H1 (cell line): ENCODE measurements around the gene KIAA0040. TPM values are rescaled to one million over a fixed set of nuclear protein-coding genes. Genes with fewer than 3 reads are reported as not detected.

Experiments used
- CTCF ChIA-PET: fragments of 300-600 bp; sonication (Branson Sonifier 250); formaldehyde crosslinking; loops from one replicate; lab custom pipeline; 2021; ENCODE audit not compliant: partially characterized antibody; lab: Charles Lee
- POLR2A ChIA-PET: fragments of 300-600 bp; sonication (Branson Sonifier 250); formaldehyde crosslinking; loops from one replicate; lab custom pipeline; 2021; ENCODE audit warnings: inconsistent platforms; ENCODE audit not compliant: partially characterized antibody; lab: Charles Lee
- DNase-seq, 2 experiments: peaks; one replicate each; pipeline versions ENCODE4 v3.0.0 to v3.0.0-alpha.2; 2010 to 2022; ENCODE audit warnings: low spot score in 2 of 2, low read depth in 1 of 2, mixed read lengths in 1 of 2
- FAIRE-seq: peaks from 2 replicates; lab custom pipeline; 2011; peaks lifted over from hg19 to GRCh38; lab: Jason Lieb, UNC
- H2AFZ ChIP-seq: 2 replicates; pipeline ENCODE4 v1.8.1; 2012; ENCODE audit warnings: low read length, inconsistent platforms
- H2AK5ac ChIP-seq: 2 replicates; pipeline ENCODE4 v1.6.1; 2013; ENCODE audit warnings: low read depth, low read length
- H2BK120ac ChIP-seq: replicated peaks from 2 replicates; pipeline ENCODE3; 2013; ENCODE audit warnings: low read depth, low read length, inconsistent platforms
- H2BK12ac ChIP-seq: 2 replicates; pipeline ENCODE4 v1.6.1; 2013; ENCODE audit warnings: low read depth, low read length
- H2BK15ac ChIP-seq: 2 replicates; pipeline ENCODE4 v1.6.1; 2013; ENCODE audit warnings: low read length
- H2BK20ac ChIP-seq: 2 replicates; pipeline ENCODE4 v1.6.1; 2013; ENCODE audit warnings: low read length
- H2BK5ac ChIP-seq: 2 replicates; pipeline ENCODE4 v1.6.1; 2013; ENCODE audit warnings: low read depth, low read length
- H3K14ac ChIP-seq: 2 replicates; pipeline ENCODE4 v1.6.1; 2013; ENCODE audit warnings: inconsistent platforms; ENCODE audit not compliant: insufficient read length
- H3K18ac ChIP-seq: 2 replicates; pipeline ENCODE4 v1.6.1; 2013; ENCODE audit warnings: low read length; ENCODE audit errors: extremely low read depth
- H3K23ac ChIP-seq: 2 replicates; pipeline ENCODE4 v1.6.1; 2013; ENCODE audit warnings: inconsistent platforms; ENCODE audit not compliant: insufficient read length
- H3K23me2 ChIP-seq: 2 replicates; pipeline ENCODE4 v1.6.1; 2013; ENCODE audit warnings: low read depth, low read length
- H3K27ac ChIP-seq: 2 replicates; pipeline ENCODE4 v1.6.1; 2011; ENCODE audit warnings: low read depth, low read length, inconsistent platforms
- H3K27me3 ChIP-seq, 4 experiments: replicated peaks in 1 of 4; 1 replicate in 1 of 4; 2 replicates in 3 of 4; pipeline versions ENCODE4 v1.6.1 to v1.8.1; 2011 to 2013; ENCODE audit warnings: low read length in 3 of 4, mild to moderate bottlenecking in 3 of 4, inconsistent platforms in 2 of 4, mixed read lengths in 2 of 4, moderate library complexity in 1 of 4; ENCODE audit not compliant: control insufficient read depth in 3 of 4, insufficient read depth in 3 of 4; ENCODE audit errors: extremely low read depth in 1 of 4
- H3K36me3 ChIP-seq, 4 experiments: 2 replicates each; pipeline versions ENCODE4 v1.6.1 to v1.8.1; 2011 to 2013; ENCODE audit warnings: mild to moderate bottlenecking in 4 of 4, low read length in 3 of 4, moderate library complexity in 2 of 4, control low read depth in 1 of 4, inconsistent platforms in 1 of 4; ENCODE audit not compliant: insufficient read depth in 4 of 4, control insufficient read depth in 2 of 4
- H3K4ac ChIP-seq: replicated peaks from 2 replicates; pipeline ENCODE3; 2013; ENCODE audit warnings: low read length, low read depth, mixed read lengths, inconsistent platforms; ENCODE audit not compliant: insufficient read length
- H3K4me1 ChIP-seq, 4 experiments: replicated peaks in 1 of 4; 1 replicate in 1 of 4; 2 replicates in 3 of 4; pipeline versions ENCODE4 v1.6.1 to v1.8.1; 2011 to 2013; ENCODE audit warnings: low read length in 3 of 4, inconsistent platforms in 2 of 4, mixed read lengths in 1 of 4; ENCODE audit not compliant: insufficient read depth in 4 of 4, control insufficient read depth in 3 of 4
- H3K4me2 ChIP-seq, 2 experiments: 2 replicates each; pipeline versions ENCODE4 v1.6.1 to v1.8.1; 2011 to 2013; ENCODE audit warnings: low read depth in 2 of 2, low read length in 2 of 2, control low read depth in 1 of 2, inconsistent platforms in 1 of 2, mild to moderate bottlenecking in 1 of 2; ENCODE audit not compliant: insufficient read depth in 1 of 2
- H3K4me3 ChIP-seq, 4 experiments: fragments of 200-600, 300-600 bp in 1 of 4; sonication (generic), shearing (Covaris generic), sonication (Bioruptor Twin) in 1 of 4; 2 replicates each; pipeline versions ENCODE4 v1.5.1 to v1.8.1; 2011 to 2016; ENCODE audit warnings: low read length in 4 of 4, low read depth in 3 of 4, control low read depth in 2 of 4, inconsistent platforms in 2 of 4, mild to moderate bottlenecking in 2 of 4, mixed read lengths in 1 of 4, moderate library complexity in 1 of 4; ENCODE audit not compliant: insufficient read depth in 2 of 4; ENCODE audit errors: extremely low read depth in 1 of 4
- H3K56ac ChIP-seq: replicated peaks from 2 replicates; pipeline ENCODE3; 2013; ENCODE audit warnings: low read depth, mild to moderate bottlenecking, mixed read lengths, low read length, inconsistent platforms; ENCODE audit not compliant: insufficient read length
- H3K79me1 ChIP-seq: 2 replicates; pipeline ENCODE4 v1.6.1; 2013; ENCODE audit warnings: low read depth, low read length, control low read depth
- H3K79me2 ChIP-seq, 2 experiments: 2 replicates each; pipeline versions ENCODE4 v1.6.1 to v1.8.1; 2012 to 2013; ENCODE audit warnings: low read length in 2 of 2, mild to moderate bottlenecking in 2 of 2, inconsistent platforms in 1 of 2; ENCODE audit not compliant: insufficient read depth in 2 of 2, control insufficient read depth in 1 of 2
- H3K9ac ChIP-seq, 4 experiments: replicated peaks in 1 of 4; 1 replicate in 1 of 4; 2 replicates in 3 of 4; pipeline versions ENCODE4 v1.6.1 to v1.8.1; 2011 to 2013; ENCODE audit warnings: low read depth in 3 of 4, low read length in 3 of 4, control low read depth in 2 of 4, mild to moderate bottlenecking in 2 of 4, moderate library complexity in 2 of 4, inconsistent platforms in 1 of 4; ENCODE audit errors: extremely low read depth in 1 of 4
- H3K9me3 ChIP-seq, 2 experiments: 2 replicates each; pipeline versions ENCODE4 v1.6.1 to v1.8.1; 2012 to 2013; ENCODE audit warnings: mild to moderate bottlenecking in 2 of 2, moderate library complexity in 2 of 2, control low read depth in 1 of 2, inconsistent platforms in 1 of 2, low read depth in 1 of 2, low read length in 1 of 2, mixed read lengths in 1 of 2; ENCODE audit not compliant: insufficient read depth in 2 of 2
- H4K20me1 ChIP-seq, 2 experiments: replicated peaks in 1 of 2; 2 replicates each; pipeline versions ENCODE3 to v1.8.1; 2011 to 2013; ENCODE audit warnings: inconsistent platforms in 2 of 2, low read length in 2 of 2, mild to moderate bottlenecking in 1 of 2; ENCODE audit not compliant: insufficient read depth in 2 of 2, control insufficient read depth in 1 of 2
- H4K5ac ChIP-seq: 2 replicates; pipeline ENCODE4 v1.6.1; 2013; ENCODE audit warnings: low read length, low read depth, mixed read lengths, inconsistent platforms; ENCODE audit not compliant: insufficient read length
- H4K8ac ChIP-seq: 2 replicates; pipeline ENCODE4 v1.8.0; 2013; ENCODE audit warnings: mild to moderate bottlenecking, moderate library complexity, low read length, inconsistent platforms; ENCODE audit not compliant: insufficient read depth; ENCODE audit errors: extremely low read depth
- H4K91ac ChIP-seq: replicated peaks from 2 replicates; pipeline ENCODE3; 2013; ENCODE audit warnings: low read length, mixed read lengths, inconsistent platforms; ENCODE audit not compliant: insufficient read length
- GABPA ChIP-seq: IDR thresholded peaks from 2 replicates; pipeline ENCODE4 v1.6.1; 2011; ENCODE audit warnings: mild to moderate bottlenecking, low read length, moderate library complexity, borderline replicate concordance; ENCODE audit not compliant: insufficient read depth
- KDM4A ChIP-seq: IDR thresholded peaks from one replicate; pipeline ENCODE4 v1.7.1; 2012; ENCODE audit warnings: low read depth, mild to moderate bottlenecking, moderate library complexity, low read length, inconsistent platforms; ENCODE audit not compliant: severe bottlenecking
- RNF2 ChIP-seq: fragments of 200-900, 300-1000 bp; sonication (generic); IDR thresholded peaks from 2 replicates; pipeline ENCODE4 v1.7.1; 2016; ENCODE audit warnings: borderline replicate concordance, low read depth, mild to moderate bottlenecking, antibody characterized with exemption, low read length; ENCODE audit not compliant: poor library complexity, severe bottlenecking; ENCODE audit errors: missing control alignments
- SRF ChIP-seq: IDR thresholded peaks from 2 replicates; pipeline ENCODE4 v1.6.1; 2011; ENCODE audit warnings: mild to moderate bottlenecking, low read depth, low read length, moderate library complexity
- TAF1 ChIP-seq: IDR thresholded peaks from 2 replicates; pipeline ENCODE4 v1.6.1; 2011; ENCODE audit warnings: mild to moderate bottlenecking, low read depth, low read length
- ZNF274 ChIP-seq: IDR thresholded peaks from 2 replicates; pipeline ENCODE4 v1.7.0; 2012; ENCODE audit warnings: low read length, borderline replicate concordance; ENCODE audit errors: extremely low read depth
- WGBS, 2 experiments: shearing (Covaris generic) in 1 of 2; methylation state at CpG; one replicate each; pipeline versions ENCODE4 v1.1.6 to v1.1.7; 2013 to 2015; ENCODE audit warnings: low lambda C conversion rate in 2 of 2, mixed read lengths in 2 of 2, inconsistent platforms in 1 of 2, low coverage in 1 of 2, missing lambda C conversion rate in 1 of 2; ENCODE audit not compliant: insufficient replicate concordance in 2 of 2, insufficient coverage in 1 of 2, insufficient read length in 1 of 2; ENCODE audit errors: extremely low coverage in 1 of 2, missing lambda C conversion rate in 1 of 2; 5-methylcytosine and 5-hydroxymethylcytosine counted together
- polyA plus RNA-seq, 7 experiments: library from polyadenylated mRNA; depleted of rRNA in 3 of 7; stranded (reverse) in 5 of 7; unstranded in 2 of 7; fragments of >200 nt in 5 of 7; fragments of 200-250 nt in 2 of 7; gene quantifications; 1 replicate in 5 of 7; 2 replicates in 1 of 7; 4 replicates in 1 of 7; pipeline versions ENCODE4 v1.2.1 to v1.2.3, GENCODE V29; 2011 to 2013; ENCODE audit warnings: missing spikeins in 2 of 7, mixed read lengths in 2 of 7
- total RNA-seq: library from RNA; stranded (reverse); fragmentation: NEBNext Ultra II Directional; extraction: Animal tissue kit (Norgen Biotek cat#: 25700); gene quantifications from 2 replicates; pipeline ENCODE4 v1.2.1, GENCODE V29; 2021

Gene KIAA0040
- total and polyA plus RNA-seq, 2 of the 8 experiments (the other 6 are each of a cell fraction or from before 2014, with no cell fraction given): 11.0 to 14.1 TPM

DNA sequence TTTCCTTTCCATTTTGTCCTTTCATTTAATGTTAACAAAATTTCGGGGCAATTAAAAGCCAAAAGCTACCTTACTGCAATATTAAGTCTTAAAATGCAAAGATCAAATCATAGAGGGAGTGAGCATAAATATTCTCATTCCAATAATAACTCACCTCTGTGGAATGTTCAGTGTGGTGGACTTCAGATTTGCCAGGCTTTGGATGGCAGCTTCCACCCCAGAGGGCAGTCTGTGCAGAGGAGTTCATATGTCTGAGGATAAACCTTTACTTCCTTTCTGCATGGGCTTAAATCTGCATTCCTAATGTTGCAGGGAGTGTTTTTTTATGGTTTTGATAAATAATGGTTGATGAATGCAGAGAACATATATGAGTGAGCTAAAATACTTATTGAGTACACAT lies 16.3 kb downstream of the KIAA0040 start:
- Histone ChIP-seq H3K27me3 (no peaks in the 10 kb centered on the region), H2AFZ (no peak overlapping the region), H3K79me2 (no peaks in the 10 kb centered on the region), H2BK20ac (no peak overlapping the region), H2BK120ac (no peak overlapping the region), H4K8ac (no peak overlapping the region), H2AK5ac (no peak overlapping the region), H3K23ac (no peak overlapping the region), H3K9me3 (no peaks in the 10 kb centered on the region), H2BK5ac (no peak overlapping the region), H2BK15ac (no peak overlapping the region), H3K4me1 (no peaks in the 10 kb centered on the region), H3K79me1 (no peaks in the 10 kb centered on the region), H3K23me2 (no peaks in the 10 kb centered on the region), H4K5ac (no peak overlapping the region), H3K56ac (no peak overlapping the region), H3K4me3 (no peak overlapping the region)
- no peak for DNase-seq
- WGBS, 2 experiments: 71% methylated on average over 1 of the region's 1 CpG; no CpG with 5 or more reads in 1 of the 2 experiments
- POLR2A ChIA-PET: no interaction called here
- no peak for FAIRE-seq
- TF ChIP-seq RNF2 (no peak), SRF (no peak), TAF1 (no peak), GABPA (no peak), ZNF274 (no peak), KDM4A (no peak)
- TF ChIP-seq, all 59 proteins: peak for 0
- Histone ChIP-seq H2BK12ac (no peak overlapping the region), H3K36me3 (no peaks in the 10 kb centered on the region), H3K9ac (no peak overlapping the region), H3K18ac (no peak overlapping the region), H3K14ac (no peak overlapping the region), H3K27ac (no peak overlapping the region), H4K20me1 (no peaks in the 10 kb centered on the region), H3K4ac (no peak overlapping the region), H4K91ac (no peak overlapping the region), H3K4me2 (no peak overlapping the region)
- CTCF ChIA-PET: interaction anchor here (0.6 to 6.7 kb wide), 4 partner anchors 21 to 1696 kb away, joined by 3 to 28 read pairs (median 3); no protein-coding TSS in a partner anchor
